ENCODE measurements around the gene MSI2. TPM values are rescaled to one million over a fixed set of nuclear protein-coding genes. Genes with fewer than 3 reads are reported as not detected.

MSI2 gene
- polyA plus RNA-seq, 3 donors = 86.9 to 111 (median 91.4) TPM

- DNase-seq (ENCODE audit: extremely low read depth in 1 of 11, low read depth in 9 of 11, low spot score in 4 of 11) = no peak
Observed at GRCh38 chr17:57724026-57724728, 467.9 kb downstream of the MSI2 start.

GRCh38 chr17:57724729-57725125 lies 468.4 kb downstream of the MSI2 start:
- no peak for DNase-seq (ENCODE audit: extremely low read depth in 1 of 11, low read depth in 9 of 11, low spot score in 4 of 11)

- DNase-seq (ENCODE audit: extremely low read depth in 1 of 11, low read depth in 9 of 11, low spot score in 4 of 11) = no peak
Observed at GRCh38 chr17:57726213-57726790, 470.0 kb downstream of the MSI2 start.

- DNase-seq (ENCODE audit: extremely low read depth in 1 of 11, low read depth in 9 of 11, low spot score in 4 of 11) = no peak
Observed at GRCh38 chr17:57726838-57727237, 470.5 kb downstream of the MSI2 start.

- DNase-seq (ENCODE audit: extremely low read depth in 1 of 11, low read depth in 9 of 11, low spot score in 4 of 11) = no peak
Observed at GRCh38 chr17:57727630-57728175, 471.4 kb downstream of the MSI2 start.

GRCh38 chr17:57730026-57730701 lies 473.8 kb downstream of the MSI2 start:
- DNase-seq (ENCODE audit: extremely low read depth in 1 of 11, low read depth in 9 of 11, low spot score in 4 of 11) = no peak

- DNase-seq (ENCODE audit: extremely low read depth in 1 of 11, low read depth in 9 of 11, low spot score in 4 of 11) = no peak
Observed at GRCh38 chr17:57732062-57732461, 475.7 kb downstream of the MSI2 start.

- DNase-seq (ENCODE audit: extremely low read depth in 1 of 11, low read depth in 9 of 11, low spot score in 4 of 11) = no peak
Observed at GRCh38 chr17:57733085-57733484, 476.8 kb downstream of the MSI2 start.

Other genes with a start within 250 kb of the MSI2 start
- 10 to 100 TPM; 32.5 to 37.0 (median 33.4) TPM for gene AKAP1, start 171.3 kb upstream of the MSI2 start, polyA plus RNA-seq (ENCODE audit: insufficient read length in 3 of 3)

All from renal cortex interstitium (tissue), 11 donors.